B cell (primary cell): ENCODE results near the gene FBXL14. TPM values are rescaled to one million over a fixed set of nuclear protein-coding genes. Genes with fewer than 3 reads are reported as not detected.
A peak's percentile ranks its signal among the peaks of the same experiment; 100 is the strongest.

Experiments
- ATAC-seq: fragments of 200-7000 bp; cut with Tn5 transposase; one replicate; pipeline ENCODE4 v1.10.0; 2021; ENCODE audit warnings: low read depth, mild to moderate bottlenecking, moderate number of reproducible peaks, moderate library complexity
- CTCF ChIA-PET: fragments of 350-600 bp; sonication (Branson Sonifier 250); formaldehyde crosslinking; loops from one replicate; lab custom pipeline; 2021; ENCODE audit warnings: antibody characterized with exemption, inconsistent platforms; lab: Charles Lee
- POLR2A ChIA-PET: fragments of 350-600 bp; sonication (Branson Sonifier 250); formaldehyde crosslinking; loops from one replicate; lab custom pipeline; 2021; ENCODE audit warnings: antibody characterized with exemption; lab: Charles Lee
- DNase-seq: peaks from one replicate; pipeline ENCODE4 v3.0.0; 2013
- H2AFZ ChIP-seq: 2 replicates; pipeline ENCODE4 v1.6.1; 2012; ENCODE audit warnings: mild to moderate bottlenecking, low read depth, low read length; ENCODE audit not compliant: insufficient read depth, poor library complexity, severe bottlenecking
- H3K27ac ChIP-seq, 2 donors: 1 replicate in 1 of 2; 2 replicates in 1 of 2; pipeline ENCODE4 v1.5.1; 2012 to 2013; ENCODE audit warnings: low read length in 2 of 2, mild to moderate bottlenecking in 2 of 2, moderate library complexity in 1 of 2
- H3K27me3 ChIP-seq, 4 experiments: fragments of 200-600 bp in 1 of 4; sonication (generic) in 1 of 4; replicated peaks in 1 of 4; 1 replicate in 2 of 4; 2 replicates in 2 of 4; pipeline versions ENCODE4 v1.6.1 to v1.7.0; 2013 to 2016; ENCODE audit warnings: low read length in 3 of 4, mild to moderate bottlenecking in 2 of 4, mixed read lengths in 1 of 4, moderate library complexity in 1 of 4; ENCODE audit not compliant: insufficient read depth in 4 of 4, control insufficient read depth in 3 of 4; ENCODE audit errors: control extremely low read depth in 1 of 4
- H3K36me3 ChIP-seq, 2 experiments: replicated peaks in 1 of 2; 1 replicate in 1 of 2; 2 replicates in 1 of 2; pipeline versions ENCODE4 v1.6.1 to v1.7.1; 2013; ENCODE audit warnings: low read length in 1 of 2; ENCODE audit not compliant: insufficient read depth in 2 of 2, control insufficient read depth in 1 of 2; ENCODE audit errors: control extremely low read depth in 1 of 2, extremely low read depth in 1 of 2
- H3K4me1 ChIP-seq, 2 donors: fragments of 200-600 bp in 1 of 2; sonication (generic) in 1 of 2; 1 replicate in 1 of 2; 2 replicates in 1 of 2; pipeline versions ENCODE4 v1.5.1 to v1.6.1; 2013 to 2017; ENCODE audit warnings: low read length in 2 of 2; ENCODE audit not compliant: control insufficient read depth in 2 of 2, insufficient read depth in 2 of 2
- H3K4me2 ChIP-seq: replicated peaks from 2 replicates; pipeline ENCODE3; 2012; ENCODE audit warnings: mild to moderate bottlenecking, low read depth, low read length; ENCODE audit not compliant: poor library complexity, severe bottlenecking
- H3K4me3 ChIP-seq, 5 experiments: fragments of 200-600 bp in 1 of 5; sonication (generic) in 1 of 5; 1 replicate in 3 of 5; 2 replicates in 2 of 5; pipeline versions ENCODE4 v1.5.1 to v1.7.0; 2011 to 2016; ENCODE audit warnings: low read length in 4 of 5, mild to moderate bottlenecking in 4 of 5, low read depth in 2 of 5, control low read depth in 1 of 5, moderate library complexity in 1 of 5; ENCODE audit not compliant: insufficient read depth in 1 of 5; ENCODE audit errors: control extremely low read depth in 1 of 5, extremely low read depth in 1 of 5
- H3K79me2 ChIP-seq: fragments of 200-600 bp; sonication (generic); one replicate; pipeline ENCODE4 v1.6.0; 2016; ENCODE audit warnings: low read length; ENCODE audit not compliant: control insufficient read depth, insufficient read depth
- H3K9ac ChIP-seq: fragments of 200-600 bp; sonication (generic); 2 replicates; pipeline ENCODE4 v1.6.1; 2017; ENCODE audit warnings: mild to moderate bottlenecking, low read length, moderate library complexity
- H3K9me3 ChIP-seq, 3 donors: one replicate each; pipeline versions ENCODE4 v1.6.1 to v1.7.1; 2013; ENCODE audit warnings: low read length in 2 of 3; ENCODE audit not compliant: control insufficient read depth in 2 of 3, insufficient read depth in 1 of 3; ENCODE audit errors: control extremely low read depth in 1 of 3
- H4K20me1 ChIP-seq: 2 replicates; pipeline ENCODE4 v1.6.0; 2012; ENCODE audit warnings: mild to moderate bottlenecking, low read length; ENCODE audit not compliant: insufficient read depth, control insufficient read depth, poor library complexity, severe bottlenecking
- H3K27ac Mint-ChIP-seq: one replicate; pipeline ENCODE4 v1.8.0; 2021; ENCODE audit warnings: mixed read lengths
- H3K27me3 Mint-ChIP-seq: one replicate; pipeline ENCODE4 v1.8.0; 2021; ENCODE audit warnings: mixed read lengths
- H3K4me1 Mint-ChIP-seq: one replicate; pipeline ENCODE4 v1.8.0; 2021; ENCODE audit warnings: mixed read lengths
- H3K4me3 Mint-ChIP-seq: one replicate; pipeline ENCODE4 v1.8.0; 2021; ENCODE audit warnings: mixed read lengths
- H3K9me3 Mint-ChIP-seq: one replicate; pipeline ENCODE4 v1.8.0; 2022; ENCODE audit warnings: mixed read lengths; ENCODE audit not compliant: insufficient read depth
- EZH2 ChIP-seq: IDR thresholded peaks from 2 replicates; pipeline ENCODE4 v1.6.1; 2012; ENCODE audit warnings: borderline replicate concordance, low read depth, mild to moderate bottlenecking, moderate library complexity, low read length; ENCODE audit not compliant: insufficient read depth, poor library complexity, severe bottlenecking
- WGBS: methylation state at CpG from one replicate; pipeline ENCODE4 v1.1.5; 2013; ENCODE audit warnings: missing lambda C conversion rate; ENCODE audit not compliant: insufficient coverage; 5-methylcytosine and 5-hydroxymethylcytosine counted together
- intact Hi-C: fragments of 100-400 bp; cut with micrococcal nuclease; formaldehyde crosslinking; loops from one replicate; pipeline ENCODE4 v1.10.0; 2022
- polyA plus RNA-seq: library from polyadenylated mRNA; depleted of rRNA; stranded (reverse); fragments of >200 nt; gene quantifications from 2 replicates; pipeline ENCODE4 v1.2.3, GENCODE V29; 2012
- total RNA-seq, 2 donors: library from RNA; stranded (reverse); fragments of 120-200 nt in 1 of 2; gene quantifications; 1 replicate in 1 of 2; 2 replicates in 1 of 2; pipeline versions ENCODE4 v1.2.3 to v1.2.4, GENCODE V29; 2013 to 2022
- TF ChIP-seq, protein P1 (sequence below): fragments of 200-600 bp; IDR thresholded peaks from one replicate; pipeline ENCODE4 v1.8.0; 2022; ENCODE audit warnings: antibody characterized with exemption, mild to moderate bottlenecking

FBXL14 gene
- total and polyA plus RNA-seq, 2 donors (not counting 1 experiment from before 2014, with no cell fraction given) = 21.6 to 37.3 TPM

DNA sequence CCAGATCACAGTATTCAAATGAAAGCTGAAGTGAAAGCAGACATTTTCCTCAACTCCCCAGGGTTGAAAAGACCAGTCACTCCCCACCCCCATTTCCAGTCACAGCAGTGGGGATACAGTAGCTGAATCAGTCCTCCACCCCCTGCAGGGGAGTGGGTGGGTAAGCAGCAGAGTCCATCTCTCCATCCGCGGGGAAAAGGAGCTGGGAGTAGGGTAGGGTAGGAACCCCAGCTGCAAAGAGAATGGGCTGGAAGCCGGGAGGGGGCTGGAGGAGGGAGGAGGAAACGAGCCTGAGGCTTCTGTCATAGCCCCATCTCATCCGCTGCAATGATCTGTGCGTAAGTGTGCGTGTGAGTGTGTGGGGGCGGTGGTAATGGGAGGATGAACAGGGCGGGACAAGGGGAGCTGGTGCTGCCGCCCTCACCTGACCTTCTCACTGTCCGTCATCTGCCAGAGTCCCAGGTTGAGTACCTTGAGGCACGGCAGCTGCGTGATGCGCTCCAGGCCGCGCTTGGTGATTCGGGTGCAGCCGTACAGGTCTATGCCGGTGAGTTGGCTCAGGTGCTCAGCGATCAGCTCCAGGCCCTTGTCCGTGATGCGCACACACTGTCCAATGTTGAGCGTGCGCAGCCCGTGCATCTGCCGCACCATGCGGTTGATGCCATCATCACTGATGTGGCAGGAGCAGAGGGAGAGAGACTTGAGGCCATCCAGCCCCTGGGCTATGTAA lies 1.8 kb downstream of the FBXL14 start:
- H3K27me3 ChIP-seq = no peaks in the 10 kb centered on the region
- DNase-seq (peak; percentile 59), ATAC-seq (no peak)
- peaks cover 38 to 41% of the 10 kb centered on the region in 2 donors for H3K4me1 ChIP-seq
- Mint-ChIP-seq H3K4me3 (peak overlapping the region; percentile 94), H3K9me3 (no peaks in the 10 kb centered on the region), H3K4me1 (peaks cover 64% of the 10 kb centered on the region), H3K27me3 (no peaks in the 10 kb centered on the region), H3K27ac (peak overlapping the region; percentile 91)
- peaks cover 46% of the 10 kb centered on the region for H3K79me2 ChIP-seq
- peak overlapping the region; percentile 35 to 81 (median 73) for H3K4me3 ChIP-seq
- peak overlapping the region; percentile 51 to 54 for H3K27ac ChIP-seq
- peak overlapping the region; percentile 85 for H3K4me2 ChIP-seq
- H2AFZ ChIP-seq = peak overlapping the region; percentile 16
- 51% methylated on average over 27 of the region's 27 CpGs for WGBS
- POLR2A ChIA-PET = interaction anchor here (0.6 to 1.3 kb wide), 3 partner anchors 9 to 772 kb away, joined by 3 to 9 read pairs (median 4); no protein-coding TSS in a partner anchor
- no peaks in the 10 kb centered on the region for H3K36me3 ChIP-seq
- TF ChIP-seq, protein P1, sequence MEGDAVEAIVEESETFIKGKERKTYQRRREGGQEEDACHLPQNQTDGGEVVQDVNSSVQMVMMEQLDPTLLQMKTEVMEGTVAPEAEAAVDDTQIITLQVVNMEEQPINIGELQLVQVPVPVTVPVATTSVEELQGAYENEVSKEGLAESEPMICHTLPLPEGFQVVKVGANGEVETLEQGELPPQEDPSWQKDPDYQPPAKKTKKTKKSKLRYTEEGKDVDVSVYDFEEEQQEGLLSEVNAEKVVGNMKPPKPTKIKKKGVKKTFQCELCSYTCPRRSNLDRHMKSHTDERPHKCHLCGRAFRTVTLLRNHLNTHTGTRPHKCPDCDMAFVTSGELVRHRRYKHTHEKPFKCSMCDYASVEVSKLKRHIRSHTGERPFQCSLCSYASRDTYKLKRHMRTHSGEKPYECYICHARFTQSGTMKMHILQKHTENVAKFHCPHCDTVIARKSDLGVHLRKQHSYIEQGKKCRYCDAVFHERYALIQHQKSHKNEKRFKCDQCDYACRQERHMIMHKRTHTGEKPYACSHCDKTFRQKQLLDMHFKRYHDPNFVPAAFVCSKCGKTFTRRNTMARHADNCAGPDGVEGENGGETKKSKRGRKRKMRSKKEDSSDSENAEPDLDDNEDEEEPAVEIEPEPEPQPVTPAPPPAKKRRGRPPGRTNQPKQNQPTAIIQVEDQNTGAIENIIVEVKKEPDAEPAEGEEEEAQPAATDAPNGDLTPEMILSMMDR = no peak
- TF ChIP-seq EZH2 = no peak
- no peaks in the 10 kb centered on the region for H3K9me3 ChIP-seq
- H4K20me1 ChIP-seq = peaks cover 45% of the 10 kb centered on the region
- intact Hi-C loops = loop anchor here (5.0 kb wide), 4 partner anchors 60 to 1205 kb away; partner anchors contain the start of genes ADIPOR2, CCDC77 and KDM5A
- CTCF ChIA-PET = interaction anchor here (0.6 to 4.7 kb wide), 8 partner anchors 9 to 478 kb away, joined by 3 to 31 read pairs (median 14); no protein-coding TSS in a partner anchor
- peak overlapping the region; percentile 82 for H3K9ac ChIP-seq

DNA sequence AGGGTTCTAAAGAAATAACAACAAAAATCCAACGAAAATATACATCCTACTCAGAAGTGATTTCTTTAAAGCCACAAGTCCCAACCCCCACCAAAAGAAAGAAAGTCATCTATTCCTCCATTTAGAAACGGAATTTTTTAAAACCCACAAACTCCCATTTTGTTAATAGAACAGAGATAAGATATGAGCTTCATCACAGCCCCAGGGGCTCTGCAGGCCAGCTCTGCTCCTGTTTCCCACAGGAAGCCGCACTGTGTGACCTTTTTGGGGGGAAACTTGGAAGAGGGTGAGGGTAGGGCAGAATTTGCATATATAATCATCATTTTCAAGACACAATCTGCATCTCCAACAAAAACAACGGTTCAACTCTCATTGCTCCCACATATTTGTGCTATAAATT lies 2.8 kb downstream of the FBXL14 start:
- H3K79me2 ChIP-seq = peaks cover 46% of the 10 kb centered on the region
- intact Hi-C loops = loop anchor here (5.0 kb wide), 4 partner anchors 59 to 1204 kb away; partner anchors contain the start of genes ADIPOR2, CCDC77 and KDM5A
- H3K4me1 Mint-ChIP-seq = peaks cover 65% of the 10 kb centered on the region
- no peak for ATAC-seq
- H3K4me3 Mint-ChIP-seq = peak overlapping the region; percentile 94
- WGBS = no CpG with 5 or more reads among the region's 4 CpGs
- no peaks in the 10 kb centered on the region for H3K9me3 ChIP-seq
- no peaks in the 10 kb centered on the region for H3K27me3 ChIP-seq
- peaks cover 0 to 1% of the 10 kb centered on the region in 2 experiments for H3K36me3 ChIP-seq
- H2AFZ ChIP-seq = no peak overlapping the region
- peak overlapping the region; percentile 45 for H3K9ac ChIP-seq
- peak overlapping the region in 3 of 5 experiments; percentile 11 to 45 (median 27) for H3K4me3 ChIP-seq
- H3K27me3 Mint-ChIP-seq = no peaks in the 10 kb centered on the region
- H3K4me1 ChIP-seq = peaks cover 38 to 41% of the 10 kb centered on the region in 2 donors
- no peak for DNase-seq
- POLR2A ChIA-PET = no interaction called here
- no peak for TF ChIP-seq EZH2
- TF ChIP-seq, protein P1 = no peak
- H3K4me2 ChIP-seq = peak overlapping the region; percentile 85
- H3K27ac ChIP-seq = peak overlapping the region in 1 of 2 donors; percentile 16
- H3K27ac Mint-ChIP-seq = peak overlapping the region; percentile 56
- CTCF ChIA-PET = interaction anchor here (1.0 to 3.6 kb wide), 4 partner anchors 8 to 44 kb away, joined by 4 to 31 read pairs (median 26); no protein-coding TSS in a partner anchor
- peaks cover 45% of the 10 kb centered on the region for H4K20me1 ChIP-seq
- no peaks in the 10 kb centered on the region for H3K9me3 Mint-ChIP-seq
